Urothelium cell line (cell line): Measurements from ENCODE around the gene INTS1.
A peak's percentile ranks its signal among the peaks of the same experiment; 100 is the strongest.

Experiments used
- DNase-seq: peaks from one replicate; pipeline ENCODE4 v3.0.0; 2011; ENCODE audit warnings: low spot score, mixed read lengths
- FAIRE-seq: peaks from 2 replicates; lab custom pipeline; 2011; peaks lifted over from hg19 to GRCh38; lab: Jason Lieb, UNC

The INTS1 gene

GRCh38 chr7:1503816-1504775 lies at the start of gene INTS1:
Gene INTS1 (minus strand): TSS chr7:1504389. CDS start chr7:1503960, 429 bp downstream.
- peak; percentile 100 for DNase-seq
- peak; percentile 99 for FAIRE-seq

GRCh38 chr7:1553512-1554210 lies 49.5 kb upstream of the INTS1 start:
- peak; percentile 88 for FAIRE-seq
- no peak for DNase-seq

GRCh38 chr7:1552200-1552599 lies 48.0 kb upstream of the INTS1 start:
- DNase-seq (no peak), FAIRE-seq (peak; percentile 65)

GRCh38 chr7:1550846-1551155 lies 46.6 kb upstream of the INTS1 start:
- DNase-seq, result no peak
- peak; percentile 68 for FAIRE-seq

GRCh38 chr7:1550005-1550845 lies 46.0 kb upstream of the INTS1 start:
- FAIRE-seq (peak; percentile 85), DNase-seq (no peak)

GRCh38 chr7:1549357-1550004 lies 45.3 kb upstream of the INTS1 start:
- DNase-seq (no peak), FAIRE-seq (peak; percentile 5)

DNA sequence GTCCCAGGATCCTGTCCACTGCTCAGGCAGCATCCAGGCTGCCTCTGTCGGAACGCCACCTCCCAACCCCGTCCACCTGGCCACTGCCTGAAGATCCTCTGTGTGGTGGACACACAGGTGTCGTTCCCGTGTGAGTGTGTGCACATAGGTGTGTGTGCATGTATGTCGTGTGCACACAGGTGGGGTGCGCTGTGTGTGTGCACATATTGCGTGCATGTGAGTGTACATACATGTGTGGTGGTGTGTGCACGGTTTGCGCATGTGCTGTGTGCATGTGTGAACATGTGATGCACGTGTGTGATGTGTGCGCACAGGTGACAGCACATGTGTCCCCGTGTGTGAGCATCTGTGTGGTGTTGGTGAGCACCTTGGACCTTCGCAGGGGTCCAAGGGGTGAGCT lies 44.8 kb upstream of the INTS1 start:
- peak; percentile 100 for FAIRE-seq
- no peak for DNase-seq

GRCh38 chr7:1548438-1548831 lies 44.2 kb upstream of the INTS1 start:
- FAIRE-seq, result peak; percentile 96
- no peak for DNase-seq

- FAIRE-seq (peak; percentile 95), DNase-seq (no peak)
These were observed 43.7 kb upstream of the INTS1 start for GRCh38 chr7:1547777-1548437.

- FAIRE-seq (no peak), DNase-seq (no peak)
These were observed 43.0 kb upstream of the INTS1 start for GRCh38 chr7:1546909-1547776.

GRCh38 chr7:1546274-1546908 lies 42.2 kb upstream of the INTS1 start:
- no peak for DNase-seq
- FAIRE-seq, result no peak

GRCh38 chr7:1545417-1546246 lies 41.4 kb upstream of the INTS1 start:
- peak; percentile 74 for FAIRE-seq

GRCh38 chr7:1544896-1545416 lies 40.8 kb upstream of the INTS1 start:
- DNase-seq (no peak), FAIRE-seq (peak; percentile 5)

More at GRCh38 chr7:1545417-1546246, 41.4 kb upstream of the INTS1 start:
- no peak for DNase-seq

GRCh38 chr7:1544178-1544895 lies 40.1 kb upstream of the INTS1 start:
- DNase-seq, result no peak
- peak; percentile 68 for FAIRE-seq

GRCh38 chr7:1543826-1544177 lies 39.6 kb upstream of the INTS1 start:
- FAIRE-seq (peak; percentile 91), DNase-seq (no peak)

DNA sequence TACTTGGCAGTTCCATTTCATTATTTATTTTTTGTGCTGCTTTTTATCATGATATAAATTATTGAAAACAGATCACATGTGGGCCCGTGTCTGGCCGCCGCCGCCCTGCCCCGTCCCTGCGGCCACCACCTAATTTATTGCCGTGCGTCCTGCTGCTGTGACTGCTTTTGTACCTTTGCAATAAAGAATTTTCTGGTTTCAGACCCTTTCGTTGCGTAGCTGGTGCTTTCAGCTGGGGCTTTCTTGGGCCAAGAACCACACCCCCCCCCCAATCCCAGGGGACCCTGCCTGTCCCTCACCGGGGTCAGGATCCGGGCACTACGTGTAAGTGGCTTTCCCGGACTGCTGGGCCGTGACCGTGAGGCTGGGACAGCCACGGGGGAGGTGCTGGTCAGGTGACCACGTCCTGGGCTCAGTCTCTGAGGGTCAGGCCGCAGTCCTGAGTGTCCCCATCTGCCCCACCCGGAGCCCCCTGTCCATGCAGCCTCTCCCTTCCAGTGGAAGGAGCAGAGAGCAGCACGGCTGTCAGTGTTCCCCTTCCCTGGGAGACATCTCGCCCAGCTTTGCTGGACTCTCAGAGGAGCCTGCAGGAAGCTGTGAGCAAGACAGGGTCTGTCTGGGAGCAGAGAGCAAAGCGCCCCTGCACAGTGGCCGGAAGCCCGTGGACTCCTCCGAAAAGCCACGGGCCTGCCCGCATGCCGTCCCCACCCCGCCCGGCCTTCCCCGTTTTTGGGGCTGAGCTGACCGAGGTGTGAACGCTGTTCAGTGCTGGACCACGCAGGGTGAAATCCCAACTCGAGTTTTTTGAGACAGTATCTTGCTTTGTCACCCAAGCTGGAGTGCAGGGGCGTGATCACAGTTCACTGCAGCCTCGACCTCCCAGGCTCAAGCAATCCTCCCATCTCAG lies 38.9 kb upstream of the INTS1 start:
- DNase-seq (no peak), FAIRE-seq (peak; percentile 91)
